HepG2 (cell line): ENCODE data around the gene ZSWIM9. TPM values are rescaled to one million over a fixed set of nuclear protein-coding genes. Genes with fewer than 3 reads are reported as not detected.

Experiments
- ATAC-seq: fragments of 200-7000 bp; cut with Tn5 transposase; 3 replicates; pipeline ENCODE4 v1.9.1; 2020; ENCODE audit warnings: mild to moderate bottlenecking, moderate library complexity
- BruUV-seq: library from RNA; stranded (reverse); fragments of 400-500 nt; replicated peaks from 2 replicates; lab custom pipeline; 2021; lab: Mats Ljungman, UMichigan
- CTCF ChIA-PET: fragments of 300-600 bp; formaldehyde crosslinking; extraction: SDS; loops from one replicate; lab custom pipeline; 2021; ENCODE audit warnings: low total read pairs, inconsistent platforms, low intra/inter-chr PET ratio; lab: Yijun Ruan, JAX
- POLR2A ChIA-PET: fragments of 350-600 bp; sonication (Branson Sonifier 250); formaldehyde crosslinking; loops from one replicate; lab custom pipeline; 2020; ENCODE audit warnings: antibody characterized with exemption, inconsistent platforms; lab: Yijun Ruan, JAX
- DNase-seq: peaks from one replicate; pipeline ENCODE4 v3.0.0-alpha.2; 2015; ENCODE audit warnings: low spot score
- FAIRE-seq: peaks from 3 replicates; lab custom pipeline; 2011; peaks lifted over from hg19 to GRCh38; lab: Jason Lieb, UNC
- H2AFZ ChIP-seq: one replicate; pipeline ENCODE4 v1.6.1; 2011; ENCODE audit warnings: low read length, inconsistent platforms
- H3K27ac ChIP-seq: fragments of 300-600 bp; 3 replicates; pipeline ENCODE4 v1.8.0; 2011; ENCODE audit warnings: mixed run types, mild to moderate bottlenecking, mixed read lengths, low read length, inconsistent platforms; ENCODE audit not compliant: insufficient read depth; ENCODE audit errors: extremely low read length
- H3K27me3 ChIP-seq, 2 experiments: fragments of 200-600 bp in 1 of 2; 2 replicates in 1 of 2; 3 replicates in 1 of 2; pipeline versions ENCODE4 v1.6.0 to v1.8.0; 2011; ENCODE audit warnings: low read length in 2 of 2, mild to moderate bottlenecking in 2 of 2, moderate library complexity in 2 of 2, inconsistent platforms in 1 of 2; ENCODE audit not compliant: insufficient read depth in 2 of 2, control insufficient read depth in 1 of 2
- H3K36me3 ChIP-seq, 2 experiments: fragments of 200-600 bp in 1 of 2; replicated peaks in 1 of 2; 2 replicates in 1 of 2; 3 replicates in 1 of 2; pipeline versions ENCODE4 v1.5.1 to v1.8.0; 2011; ENCODE audit warnings: low read length in 2 of 2, inconsistent platforms in 1 of 2; ENCODE audit not compliant: insufficient read depth in 2 of 2, control insufficient read depth in 1 of 2
- H3K4me1 ChIP-seq: 2 replicates; pipeline ENCODE4 v1.5.1; 2012; ENCODE audit warnings: low read length, inconsistent platforms; ENCODE audit not compliant: insufficient read depth
- H3K4me2 ChIP-seq: 2 replicates; pipeline ENCODE4 v1.6.0; 2011; ENCODE audit warnings: low read depth, low read length, inconsistent platforms
- H3K4me3 ChIP-seq, 3 experiments: fragments of 200-600 bp in 1 of 3; sonication (generic), shearing (Covaris generic) in 1 of 3; replicated peaks in 1 of 3; 2 replicates each; pipeline ENCODE4 v1.5.1; 2011 to 2016; ENCODE audit warnings: low read length in 3 of 3, inconsistent platforms in 2 of 3, low read depth in 2 of 3, mild to moderate bottlenecking in 2 of 3, control low read depth in 1 of 3, mixed read lengths in 1 of 3; ENCODE audit not compliant: insufficient read depth in 1 of 3
- H3K79me2 ChIP-seq: one replicate; pipeline ENCODE4 v1.6.1; 2011; ENCODE audit warnings: low read length, inconsistent platforms; ENCODE audit not compliant: insufficient read depth
- H3K9ac ChIP-seq: 2 replicates; pipeline ENCODE4 v1.6.0; 2011; ENCODE audit warnings: mild to moderate bottlenecking, low read depth, low read length, inconsistent platforms; ENCODE audit not compliant: insufficient read depth
- H3K9me3 ChIP-seq: 2 replicates; pipeline ENCODE4 v1.5.1; 2012; ENCODE audit warnings: mild to moderate bottlenecking, low read length
- H4K20me1 ChIP-seq: 2 replicates; pipeline ENCODE4 v1.6.0; 2011; ENCODE audit warnings: inconsistent platforms, mild to moderate bottlenecking, low read length, moderate library complexity; ENCODE audit not compliant: insufficient read depth
- CEBPB ChIP-seq: IDR thresholded peaks from 2 replicates; pipeline ENCODE4 v1.6.1; 2011; ENCODE audit warnings: low read depth, low read length, improper control_type of control experiment, borderline replicate concordance
- HDAC1 ChIP-seq: sonication (generic); formaldehyde crosslinking; IDR thresholded peaks from 2 replicates; pipeline ENCODE4 v1.5.1; 2020; ENCODE audit warnings: mild to moderate bottlenecking, missing genetic modification reagents
- KLF12 ChIP-seq: sonication (generic); formaldehyde crosslinking; IDR thresholded peaks from 2 replicates; pipeline ENCODE4 v1.4.0; 2020; ENCODE audit warnings: missing genetic modification reagents, borderline replicate concordance
- MZF1 ChIP-seq: sonication (generic); formaldehyde crosslinking; IDR thresholded peaks from 2 replicates; pipeline ENCODE4 v1.8.1; 2023; ENCODE audit warnings: mild to moderate bottlenecking, missing genetic modification reagents, borderline replicate concordance
- NFYC ChIP-seq: IDR thresholded peaks from 2 replicates; pipeline ENCODE4 v1.6.1; 2016; ENCODE audit warnings: missing genetic modification reagents, missing compliant biosample characterization
- NR3C1 ChIP-seq: sonication (generic); formaldehyde crosslinking; IDR thresholded peaks from 2 replicates; pipeline ENCODE4 v1.4.0; 2020; ENCODE audit warnings: missing genetic modification reagents
- PCBP1 ChIP-seq: fragments of 200-400 bp; formaldehyde crosslinking; IDR thresholded peaks from 2 replicates; pipeline ENCODE4 v1.6.1; 2017; ENCODE audit warnings: mild to moderate bottlenecking, low read depth, low read length, borderline replicate concordance
- PRPF4 ChIP-seq: fragments of 200-400 bp; formaldehyde crosslinking; IDR thresholded peaks from 2 replicates; pipeline ENCODE4 v1.6.1; 2016; ENCODE audit warnings: low read length, low read depth; ENCODE audit not compliant: poor library complexity, severe bottlenecking
- RAD51 ChIP-seq: fragments of 450-650 bp; IDR thresholded peaks from 2 replicates; pipeline ENCODE4 v1.6.1; 2016; ENCODE audit warnings: borderline replicate concordance
- SMC3 ChIP-seq: IDR thresholded peaks from 2 replicates; pipeline ENCODE4 v1.6.1; 2011; ENCODE audit warnings: low read length, improper control_type of control experiment
- SYNCRIP ChIP-seq: fragments of 200-400 bp; formaldehyde crosslinking; IDR thresholded peaks from 2 replicates; pipeline ENCODE4 v1.6.1; 2018; ENCODE audit warnings: mild to moderate bottlenecking, low read depth, low read length; ENCODE audit not compliant: insufficient read depth
- ZBTB44 ChIP-seq: sonication (generic); formaldehyde crosslinking; IDR thresholded peaks from 2 replicates; pipeline ENCODE4 v1.4.0; 2020; ENCODE audit warnings: missing genetic modification reagents
- ZNF17 ChIP-seq: sonication (generic); formaldehyde crosslinking; IDR thresholded peaks from 2 replicates; pipeline ENCODE4 v1.5.0; 2020; ENCODE audit warnings: mild to moderate bottlenecking, missing genetic modification reagents
- ZNF180 ChIP-seq: sonication (generic); formaldehyde crosslinking; IDR thresholded peaks from 2 replicates; pipeline ENCODE4 v1.4.0; 2020; ENCODE audit warnings: low read depth, missing genetic modification reagents, borderline replicate concordance
- ZNF34 ChIP-seq: sonication (generic); formaldehyde crosslinking; IDR thresholded peaks from 2 replicates; pipeline ENCODE4 v1.4.0; 2020; ENCODE audit warnings: mild to moderate bottlenecking, missing genetic modification reagents, borderline replicate concordance
- WGBS: methylation state at CpG from one replicate; pipeline ENCODE4 v1.1.6; 2017; ENCODE audit warnings: low lambda C conversion rate; 5-methylcytosine and 5-hydroxymethylcytosine counted together
- in situ Hi-C: cut with HindIII; loops from 2 replicates; pipeline ENCODE4 v1.10.0; 2017; ENCODE audit warnings: low pct_unique_long_range_greater_than_20kb; ENCODE audit not compliant: extremely low pct_ligation_motif_present
- intact Hi-C: fragments of 100-400 bp; cut with micrococcal nuclease; formaldehyde crosslinking; loops from one replicate; pipeline ENCODE4 v1.10.0; 2022; ENCODE audit not compliant: unreplicated experiment
- polyA plus RNA-seq, 8 experiments: library from polyadenylated mRNA; depleted of rRNA in 3 of 8; stranded (reverse) in 7 of 8; unstranded in 1 of 8; fragments of >200 nt; fragmentation: Illumina TruSeq in 4 of 8; extraction: Trizol in 4 of 8; gene quantifications; 2 replicates each; pipeline versions ENCODE4 v1.2.1 to v1.2.3, GENCODE V29; 2011 to 2016; ENCODE audit warnings: low read depth in 4 of 8, missing spikeins in 1 of 8, mixed read lengths in 1 of 8; ENCODE audit not compliant: insufficient read depth in 1 of 8
- total RNA-seq, 5 experiments: library from RNA; depleted of rRNA; stranded (reverse); fragments of >200 nt; fragmentation: Illumina TruSeq; extraction: Trizol; gene quantifications; 2 replicates each; pipeline ENCODE4 v1.2.3, GENCODE V29; 2016; ENCODE audit warnings: low read depth in 1 of 5

Gene ZSWIM9
- total and polyA plus RNA-seq, 2 of the 13 experiments (the other 11 are each of a cell fraction or from before 2014, with no cell fraction given): 0.18 to 1.1 TPM

GRCh38 chr19:48122421-48122820 lies 48.1 kb upstream of the ZSWIM9 start:
- H3K9ac ChIP-seq: no peak overlapping the region
- ChIA-PET CTCF (no interaction called here), POLR2A (no interaction called here)
- H2AFZ ChIP-seq: no peak overlapping the region
- H3K79me2 ChIP-seq: no peaks in the 10 kb centered on the region
- no peaks in the 10 kb centered on the region for H4K20me1 ChIP-seq
- in situ Hi-C loops: no loop called here
- no peaks in the 10 kb centered on the region for H3K4me1 ChIP-seq
- FAIRE-seq (no peak), ATAC-seq (no peak), DNase-seq (no peak)
- H3K27ac ChIP-seq: no peak overlapping the region
- no peak overlapping the region for H3K4me3 ChIP-seq
- TF ChIP-seq ZBTB44 (CRISPR knock-in tag) (no peak), MZF1 (CRISPR knock-in tag) (no peak), CEBPB (no peak), SMC3 (no peak), SYNCRIP (no peak), PRPF4 (no peak), ZNF34 (CRISPR knock-in tag) (no peak), PCBP1 (no peak), RAD51 (no peak), KLF12 (CRISPR knock-in tag) (no peak), NR3C1 (CRISPR knock-in tag) (no peak), ZNF180 (CRISPR knock-in tag) (no peak), NFYC (no peak), HDAC1 (CRISPR knock-in tag) (no peak), ZNF17 (no peak)
- H3K36me3 ChIP-seq: peaks cover 12 to 59% of the 10 kb centered on the region in 2 experiments
- H3K27me3 ChIP-seq: no peaks in the 10 kb centered on the region; a peak in 1 of 5 replicates
- intact Hi-C loops: no loop called here
- H3K4me2 ChIP-seq: no peak overlapping the region
- H3K9me3 ChIP-seq: no peaks in the 10 kb centered on the region
- BruUV-seq: no TSS peak
- WGBS: 99% methylated on average over 12 of the region's 14 CpGs
